Measurements from ENCODE around the gene GRIN1.

DNA sequence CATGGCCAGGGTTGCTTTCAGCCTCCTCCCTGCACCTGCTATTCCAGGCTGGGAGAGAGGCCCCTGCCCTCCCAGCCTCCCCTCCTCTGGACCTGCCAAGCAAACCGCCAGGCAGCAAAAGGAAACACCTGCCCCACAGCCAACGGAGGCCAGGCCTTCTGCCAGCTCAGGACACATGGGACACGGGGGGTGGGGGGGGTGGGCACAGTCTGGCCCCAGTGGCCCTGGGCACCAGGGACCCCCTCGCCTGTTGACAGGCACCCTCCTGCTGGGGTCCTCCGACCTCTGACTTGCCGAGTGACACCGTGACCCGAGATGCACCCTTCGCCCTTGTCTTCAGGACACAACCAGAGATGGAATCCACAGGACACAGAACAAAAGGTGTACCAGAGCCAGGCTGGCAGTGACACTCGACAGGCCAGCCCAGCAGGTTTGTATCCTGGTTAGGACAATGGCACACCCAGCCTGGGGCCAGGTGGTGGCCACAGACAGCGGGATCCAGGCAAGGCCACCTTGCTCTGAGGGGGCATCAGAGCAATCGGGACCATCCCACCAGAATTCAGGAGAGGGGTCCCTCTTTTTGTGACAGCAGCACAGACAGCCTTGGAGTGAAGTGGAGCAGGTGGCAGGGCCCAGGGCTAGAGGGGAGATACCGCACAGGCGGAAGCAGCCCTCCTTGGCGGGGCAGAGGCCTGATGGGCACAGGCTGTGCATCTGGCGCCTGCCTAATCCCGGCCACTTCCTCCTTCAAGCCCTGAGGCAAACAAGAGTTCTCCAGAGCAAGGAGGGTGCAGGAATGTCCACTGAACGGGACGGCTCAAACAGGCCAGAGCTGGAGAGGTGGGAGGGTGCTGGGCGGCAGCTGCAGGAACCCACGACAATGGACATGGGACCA is 34.2 kb downstream of the GRIN1 start:
- TF ChIP-seq, protein P1, sequence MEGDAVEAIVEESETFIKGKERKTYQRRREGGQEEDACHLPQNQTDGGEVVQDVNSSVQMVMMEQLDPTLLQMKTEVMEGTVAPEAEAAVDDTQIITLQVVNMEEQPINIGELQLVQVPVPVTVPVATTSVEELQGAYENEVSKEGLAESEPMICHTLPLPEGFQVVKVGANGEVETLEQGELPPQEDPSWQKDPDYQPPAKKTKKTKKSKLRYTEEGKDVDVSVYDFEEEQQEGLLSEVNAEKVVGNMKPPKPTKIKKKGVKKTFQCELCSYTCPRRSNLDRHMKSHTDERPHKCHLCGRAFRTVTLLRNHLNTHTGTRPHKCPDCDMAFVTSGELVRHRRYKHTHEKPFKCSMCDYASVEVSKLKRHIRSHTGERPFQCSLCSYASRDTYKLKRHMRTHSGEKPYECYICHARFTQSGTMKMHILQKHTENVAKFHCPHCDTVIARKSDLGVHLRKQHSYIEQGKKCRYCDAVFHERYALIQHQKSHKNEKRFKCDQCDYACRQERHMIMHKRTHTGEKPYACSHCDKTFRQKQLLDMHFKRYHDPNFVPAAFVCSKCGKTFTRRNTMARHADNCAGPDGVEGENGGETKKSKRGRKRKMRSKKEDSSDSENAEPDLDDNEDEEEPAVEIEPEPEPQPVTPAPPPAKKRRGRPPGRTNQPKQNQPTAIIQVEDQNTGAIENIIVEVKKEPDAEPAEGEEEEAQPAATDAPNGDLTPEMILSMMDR (IDR thresholded peaks at IDR 0.05 in 2 of 3, conservative IDR thresholded peaks at IDR 0.05 in 1 of 3; ENCODE audit: control insufficient read depth in 2 of 3, extremely low read depth in 1 of 3, insufficient read depth in 1 of 3, low read depth in 3 of 3, low read length in 3 of 3): no peak
- TF ChIP-seq JUNB (IDR thresholded peaks at IDR 0.05) (no peak), EP300 (IDR thresholded peaks at IDR 0.05; ENCODE audit: borderline replicate concordance in 1 of 2, control insufficient read depth in 1 of 2, low read depth in 2 of 2, low read length in 2 of 2) (no peak), IRF3 (IDR thresholded peaks at IDR 0.05) (no peak), YY1 (IDR thresholded peaks at IDR 0.05; ENCODE audit: low read depth, low read length) (no peak), LARP7 (IDR thresholded peaks at IDR 0.05) (no peak), MXI1 (IDR thresholded peaks at IDR 0.05; ENCODE audit: low read depth, low read length) (no peak), TAF1 (IDR thresholded peaks at IDR 0.05; ENCODE audit: borderline replicate concordance, low read depth, low read length) (no peak), JUND (IDR thresholded peaks at IDR 0.05; ENCODE audit: low read depth, low read length) (no peak), MAX (IDR thresholded peaks at IDR 0.05; ENCODE audit: low read depth, low read length) (no peak), ZNF274 (IDR thresholded peaks at IDR 0.05; ENCODE audit: insufficient read depth, insufficient read length) (no peak)
